ENCODE results near the gene TMEM72.

Gene TMEM72

DNA sequence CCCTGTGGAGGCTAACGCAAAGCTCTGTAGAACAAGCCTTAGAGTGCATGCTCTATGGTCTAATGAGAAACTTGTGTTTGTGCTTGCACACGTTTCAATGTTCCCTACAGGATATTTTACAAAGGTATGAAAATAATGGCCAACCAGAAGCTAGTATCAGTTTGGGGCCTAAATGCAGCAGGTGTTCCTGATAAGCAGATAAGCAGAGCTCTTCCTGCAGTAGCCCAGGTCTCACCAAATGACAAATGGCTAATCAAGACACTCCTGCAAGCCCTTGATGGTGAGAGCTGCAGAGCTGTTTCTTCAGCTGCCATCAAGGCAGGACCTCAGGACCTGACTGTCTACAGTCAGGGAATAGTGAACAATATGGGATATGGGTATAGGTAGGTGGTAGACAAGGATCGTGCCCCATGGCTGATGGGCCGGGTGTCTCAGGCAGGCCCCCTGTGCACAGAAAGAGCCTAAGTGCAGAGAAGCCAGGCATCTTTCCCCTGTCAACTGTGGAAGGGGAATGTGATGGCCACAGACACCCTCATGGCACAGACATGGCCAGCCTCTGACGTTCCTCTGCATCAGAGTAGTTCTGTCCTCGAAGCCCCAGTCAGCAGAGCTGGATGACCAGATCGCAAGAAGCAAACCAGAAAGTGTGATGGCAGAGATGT, 25.3 kb downstream of the TMEM72 start:
- no peaks in the 10 kb centered on the region for H3K36me3 ChIP-seq
- TF ChIP-seq, protein P1, sequence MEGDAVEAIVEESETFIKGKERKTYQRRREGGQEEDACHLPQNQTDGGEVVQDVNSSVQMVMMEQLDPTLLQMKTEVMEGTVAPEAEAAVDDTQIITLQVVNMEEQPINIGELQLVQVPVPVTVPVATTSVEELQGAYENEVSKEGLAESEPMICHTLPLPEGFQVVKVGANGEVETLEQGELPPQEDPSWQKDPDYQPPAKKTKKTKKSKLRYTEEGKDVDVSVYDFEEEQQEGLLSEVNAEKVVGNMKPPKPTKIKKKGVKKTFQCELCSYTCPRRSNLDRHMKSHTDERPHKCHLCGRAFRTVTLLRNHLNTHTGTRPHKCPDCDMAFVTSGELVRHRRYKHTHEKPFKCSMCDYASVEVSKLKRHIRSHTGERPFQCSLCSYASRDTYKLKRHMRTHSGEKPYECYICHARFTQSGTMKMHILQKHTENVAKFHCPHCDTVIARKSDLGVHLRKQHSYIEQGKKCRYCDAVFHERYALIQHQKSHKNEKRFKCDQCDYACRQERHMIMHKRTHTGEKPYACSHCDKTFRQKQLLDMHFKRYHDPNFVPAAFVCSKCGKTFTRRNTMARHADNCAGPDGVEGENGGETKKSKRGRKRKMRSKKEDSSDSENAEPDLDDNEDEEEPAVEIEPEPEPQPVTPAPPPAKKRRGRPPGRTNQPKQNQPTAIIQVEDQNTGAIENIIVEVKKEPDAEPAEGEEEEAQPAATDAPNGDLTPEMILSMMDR (IDR thresholded peaks at IDR 0.05), result no peak
- H3K4me3 ChIP-seq (ENCODE audit: low read depth in 1 of 2, low read length in 1 of 2), result no peak overlapping the region
- peaks cover 40 to 46% of the 10 kb centered on the region in 2 experiments for H3K4me1 ChIP-seq (ENCODE audit: control insufficient read depth in 1 of 2, insufficient read depth in 1 of 2, low read depth in 1 of 2, low read length in 1 of 2)
- H3K9me3 ChIP-seq, result no peaks in the 10 kb centered on the region
- no peak overlapping the region for H3K27ac ChIP-seq
- H3K27me3 ChIP-seq, result no peaks in the 10 kb centered on the region

GRCh38 chr10:44937196-44938005, 26.3 kb downstream of the TMEM72 start:
- Histone ChIP-seq H3K27me3 (no peaks in the 10 kb centered on the region), H3K9me3 (no peaks in the 10 kb centered on the region), H3K4me3 (ENCODE audit: low read depth in 1 of 2, low read length in 1 of 2) (no peak overlapping the region), H3K27ac (no peak overlapping the region), H3K4me1 (ENCODE audit: control insufficient read depth in 1 of 2, insufficient read depth in 1 of 2, low read depth in 1 of 2, low read length in 1 of 2) (peaks cover 40 to 45% of the 10 kb centered on the region in 2 experiments), H3K36me3 (no peaks in the 10 kb centered on the region)
- TF ChIP-seq, protein P1 (IDR thresholded peaks at IDR 0.05), result no peak

DNA sequence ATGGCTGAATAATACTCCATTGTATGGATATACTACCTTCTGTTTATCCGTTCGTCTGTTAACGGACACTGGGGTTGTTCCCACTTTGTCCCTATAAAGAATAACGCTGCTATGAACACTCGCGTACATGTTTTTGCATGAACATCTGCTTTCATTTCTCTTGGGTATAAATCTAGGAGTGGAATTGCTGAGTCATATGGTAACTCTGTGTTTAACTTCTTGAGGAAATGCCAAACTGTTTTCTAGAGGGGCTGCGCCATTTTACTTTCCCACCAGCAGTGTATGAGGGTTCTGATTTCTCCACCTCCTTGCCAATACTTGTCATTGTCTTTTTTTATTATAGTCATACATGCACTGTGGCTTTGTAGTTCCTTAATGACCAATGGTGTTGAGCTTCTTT, 27.8 kb downstream of the TMEM72 start:
- TF ChIP-seq, protein P1 (IDR thresholded peaks at IDR 0.05), result no peak
- H3K4me1 ChIP-seq (ENCODE audit: control insufficient read depth in 1 of 2, insufficient read depth in 1 of 2, low read depth in 1 of 2, low read length in 1 of 2), result peaks cover 34 to 40% of the 10 kb centered on the region in 2 experiments
- H3K27me3 ChIP-seq, result no peaks in the 10 kb centered on the region
- H3K27ac ChIP-seq, result no peak overlapping the region
- H3K36me3 ChIP-seq, result no peaks in the 10 kb centered on the region
- no peak overlapping the region for H3K4me3 ChIP-seq (ENCODE audit: low read depth in 1 of 2, low read length in 1 of 2)
- no peaks in the 10 kb centered on the region for H3K9me3 ChIP-seq

GRCh38 chr10:44939691-44940401, 28.7 kb downstream of the TMEM72 start:
- Histone ChIP-seq H3K27me3 (no peaks in the 10 kb centered on the region), H3K9me3 (no peaks in the 10 kb centered on the region), H3K27ac (no peak overlapping the region), H3K4me3 (ENCODE audit: low read depth in 1 of 2, low read length in 1 of 2) (no peak overlapping the region), H3K36me3 (no peaks in the 10 kb centered on the region), H3K4me1 (ENCODE audit: control insufficient read depth in 1 of 2, insufficient read depth in 1 of 2, low read depth in 1 of 2, low read length in 1 of 2) (peaks cover 29 to 38% of the 10 kb centered on the region in 2 experiments)
- TF ChIP-seq, protein P1 (IDR thresholded peaks at IDR 0.05), result no peak

DNA sequence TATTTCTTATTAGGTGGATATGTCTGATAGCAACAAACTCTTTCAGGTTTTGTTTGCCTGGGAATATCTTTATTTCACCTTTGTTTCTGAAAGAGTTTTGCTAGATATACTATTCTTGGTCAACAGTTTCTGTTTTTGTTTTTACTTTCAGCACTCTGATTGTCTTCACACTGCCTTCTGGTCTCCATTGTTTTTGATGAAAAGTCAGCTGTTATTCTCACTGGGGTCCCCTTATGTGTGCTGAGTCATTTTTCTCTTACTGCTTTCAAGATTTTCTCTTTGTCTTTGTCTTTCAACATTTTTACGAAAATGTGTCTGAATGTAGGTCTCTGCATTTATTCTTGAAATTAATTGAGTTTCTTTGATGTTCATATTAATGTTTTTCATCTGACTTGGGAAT, 33.2 kb downstream of the TMEM72 start:
- TF ChIP-seq, protein P1 (IDR thresholded peaks at IDR 0.05), result no peak

More for the DNA sequence above, 33.2 kb downstream of the TMEM72 start:
- H3K4me1 ChIP-seq (ENCODE audit: control insufficient read depth in 1 of 2, insufficient read depth in 1 of 2, low read depth in 1 of 2, low read length in 1 of 2), result peaks cover 34 to 35% of the 10 kb centered on the region in 2 experiments
- no peaks in the 10 kb centered on the region for H3K36me3 ChIP-seq
- no peaks in the 10 kb centered on the region for H3K27me3 ChIP-seq
- no peak overlapping the region for H3K4me3 ChIP-seq (ENCODE audit: low read depth in 1 of 2, low read length in 1 of 2)
- H3K27ac ChIP-seq, result no peak overlapping the region
- no peaks in the 10 kb centered on the region for H3K9me3 ChIP-seq
